Measurements from ENCODE around the gene NOX4. TPM values are rescaled to one million over a fixed set of nuclear protein-coding genes. Genes with fewer than 3 reads are reported as not detected.
"Not testable (repeated sequence)": the region's sequence is repeated elsewhere in the genome, so short reads cannot be mapped to it uniquely, and the experiment has no call there.

NOX4 gene
- total and polyA plus RNA-seq, 2 of the 8 experiments (the other 6 are each of a cell fraction or from before 2014, with no cell fraction given): 2.0 to 2.3 TPM

- H3K4me3 ChIP-seq (ENCODE audit: extremely low read depth in 1 of 4, insufficient read depth in 2 of 4, low read depth in 3 of 4, low read length in 4 of 4); H3K27ac ChIP-seq (ENCODE audit: low read depth, low read length); H3K14ac ChIP-seq (ENCODE audit: insufficient read length); H3K27me3 ChIP-seq (replicated peaks in 1 of 4; ENCODE audit: control insufficient read depth in 3 of 4, extremely low read depth in 1 of 4, insufficient read depth in 3 of 4, low read length in 3 of 4); H2BK15ac ChIP-seq (ENCODE audit: low read length); POLR2A ChIA-PET (ENCODE audit: partially characterized antibody); H4K91ac ChIP-seq (replicated peaks; ENCODE audit: insufficient read length, low read length); H2AK5ac ChIP-seq (ENCODE audit: low read depth, low read length); H3K4me1 ChIP-seq (replicated peaks in 1 of 4; ENCODE audit: control insufficient read depth in 3 of 4, insufficient read depth in 4 of 4, low read length in 3 of 4); H3K4me2 ChIP-seq (ENCODE audit: insufficient read depth in 1 of 2, low read depth in 2 of 2, low read length in 2 of 2); H3K56ac ChIP-seq (replicated peaks; ENCODE audit: insufficient read length, low read depth, low read length); H2AFZ ChIP-seq (ENCODE audit: low read length); H2BK20ac ChIP-seq (ENCODE audit: low read length); H3K23me2 ChIP-seq (ENCODE audit: low read depth, low read length); H4K20me1 ChIP-seq (replicated peaks in 1 of 2; ENCODE audit: control insufficient read depth in 1 of 2, insufficient read depth in 2 of 2, low read length in 2 of 2); H3K79me1 ChIP-seq (ENCODE audit: low read depth, low read length); H2BK5ac ChIP-seq (ENCODE audit: low read depth, low read length); H4K5ac ChIP-seq (ENCODE audit: insufficient read length, low read depth, low read length); DNase-seq (ENCODE audit: low read depth in 1 of 2, low spot score in 2 of 2); H3K79me2 ChIP-seq (ENCODE audit: control insufficient read depth in 1 of 2, insufficient read depth in 2 of 2, low read length in 2 of 2); H3K9ac ChIP-seq (replicated peaks in 1 of 4; ENCODE audit: extremely low read depth in 1 of 4, low read depth in 3 of 4, low read length in 3 of 4); H3K4ac ChIP-seq (replicated peaks; ENCODE audit: insufficient read length, low read depth, low read length); H2BK120ac ChIP-seq (replicated peaks; ENCODE audit: low read depth, low read length); H3K23ac ChIP-seq (ENCODE audit: insufficient read length); H3K18ac ChIP-seq (ENCODE audit: extremely low read depth, low read length); H3K36me3 ChIP-seq (ENCODE audit: control insufficient read depth in 2 of 4, insufficient read depth in 4 of 4, low read length in 3 of 4); FAIRE-seq; H3K9me3 ChIP-seq (ENCODE audit: insufficient read depth in 2 of 2, low read depth in 1 of 2, low read length in 1 of 2); H2BK12ac ChIP-seq (ENCODE audit: low read depth, low read length); H4K8ac ChIP-seq (ENCODE audit: extremely low read depth, insufficient read depth, low read length): not testable (repeated sequence)
- WGBS, 2 experiments (ENCODE audit: extremely low coverage in 1 of 2, insufficient coverage in 1 of 2, insufficient read length in 1 of 2, insufficient replicate concordance in 2 of 2, low coverage in 1 of 2, low lambda C conversion rate in 2 of 2, missing lambda C conversion rate in 1 of 2): 91% methylated on average over 3 of the region's 3 CpGs; no CpG with 5 or more reads in 1 of the 2 experiments
- CTCF ChIA-PET (ENCODE audit: partially characterized antibody): interaction anchor here (0.7 kb wide), 1 partner anchor 208 kb away, joined by 3 read pairs; no protein-coding TSS in a partner anchor
These were observed 180.6 kb downstream of the NOX4 start for GRCh38 chr11:89310607-89311006.

GRCh38 chr11:89309321-89309985 lies 181.7 kb downstream of the NOX4 start:
- H4K91ac ChIP-seq (replicated peaks; ENCODE audit: insufficient read length, low read length); H2BK5ac ChIP-seq (ENCODE audit: low read depth, low read length); H3K56ac ChIP-seq (replicated peaks; ENCODE audit: insufficient read length, low read depth, low read length); H2AFZ ChIP-seq (ENCODE audit: low read length); POLR2A ChIA-PET (ENCODE audit: partially characterized antibody); H2BK15ac ChIP-seq (ENCODE audit: low read length); H3K23me2 ChIP-seq (ENCODE audit: low read depth, low read length); H3K27ac ChIP-seq (ENCODE audit: low read depth, low read length); H3K14ac ChIP-seq (ENCODE audit: insufficient read length); H4K20me1 ChIP-seq (replicated peaks in 1 of 2; ENCODE audit: control insufficient read depth in 1 of 2, insufficient read depth in 2 of 2, low read length in 2 of 2); H3K4me1 ChIP-seq (replicated peaks in 1 of 4; ENCODE audit: control insufficient read depth in 3 of 4, insufficient read depth in 4 of 4, low read length in 3 of 4); H4K5ac ChIP-seq (ENCODE audit: insufficient read length, low read depth, low read length); H3K79me1 ChIP-seq (ENCODE audit: low read depth, low read length); DNase-seq (ENCODE audit: low read depth in 1 of 2, low spot score in 2 of 2); H3K9me3 ChIP-seq (ENCODE audit: insufficient read depth in 2 of 2, low read depth in 1 of 2, low read length in 1 of 2); FAIRE-seq; H3K79me2 ChIP-seq (ENCODE audit: control insufficient read depth in 1 of 2, insufficient read depth in 2 of 2, low read length in 2 of 2); H3K36me3 ChIP-seq (ENCODE audit: control insufficient read depth in 2 of 4, insufficient read depth in 4 of 4, low read length in 3 of 4); H3K23ac ChIP-seq (ENCODE audit: insufficient read length); H2BK12ac ChIP-seq (ENCODE audit: low read depth, low read length); H3K4ac ChIP-seq (replicated peaks; ENCODE audit: insufficient read length, low read depth, low read length); H3K27me3 ChIP-seq (replicated peaks in 1 of 4; ENCODE audit: control insufficient read depth in 3 of 4, extremely low read depth in 1 of 4, insufficient read depth in 3 of 4, low read length in 3 of 4); H2BK20ac ChIP-seq (ENCODE audit: low read length); H2AK5ac ChIP-seq (ENCODE audit: low read depth, low read length); H3K4me3 ChIP-seq (ENCODE audit: extremely low read depth in 1 of 4, insufficient read depth in 2 of 4, low read depth in 3 of 4, low read length in 4 of 4); H3K4me2 ChIP-seq (ENCODE audit: insufficient read depth in 1 of 2, low read depth in 2 of 2, low read length in 2 of 2); H4K8ac ChIP-seq (ENCODE audit: extremely low read depth, insufficient read depth, low read length); H2BK120ac ChIP-seq (replicated peaks; ENCODE audit: low read depth, low read length); H3K9ac ChIP-seq (replicated peaks in 1 of 4; ENCODE audit: extremely low read depth in 1 of 4, low read depth in 3 of 4, low read length in 3 of 4); H3K18ac ChIP-seq (ENCODE audit: extremely low read depth, low read length): not testable (repeated sequence)
- CTCF ChIA-PET (ENCODE audit: partially characterized antibody): interaction anchor here (0.7 kb wide), 1 partner anchor 207 kb away, joined by 3 read pairs; no protein-coding TSS in a partner anchor
- 89% methylated on average over 3 of the region's 3 CpGs; no CpG with 5 or more reads in 1 of the 2 experiments for WGBS, 2 experiments (ENCODE audit: extremely low coverage in 1 of 2, insufficient coverage in 1 of 2, insufficient read length in 1 of 2, insufficient replicate concordance in 2 of 2, low coverage in 1 of 2, low lambda C conversion rate in 2 of 2, missing lambda C conversion rate in 1 of 2)

All from H1 (cell line).